IPS DF 19.7 (cell line): Measurements from ENCODE around the gene RTL10.
"Not testable (repeated sequence)": the region's sequence is repeated elsewhere in the genome, so short reads cannot be mapped to it uniquely, and the experiment has no call there.

Experiments
- DNase-seq: peaks from one replicate; pipeline ENCODE4 v3.0.0-alpha.2; 2013; ENCODE audit warnings: low read depth, low spot score

Gene RTL10

GRCh38 chr22:19843857-19844376 is 10.8 kb downstream of the RTL10 start:
- DNase-seq = no peak

- no peak for DNase-seq
Observed at GRCh38 chr22:19843107-19843856, 11.4 kb downstream of the RTL10 start.

- no peak for DNase-seq
Observed at GRCh38 chr22:19842393-19843106, 12.1 kb downstream of the RTL10 start.

- no peak for DNase-seq
Observed at GRCh38 chr22:19841641-19842392, 12.9 kb downstream of the RTL10 start.

- DNase-seq = no peak
Observed at GRCh38 chr22:19840955-19841640, 13.6 kb downstream of the RTL10 start.

- no peak for DNase-seq
Observed at GRCh38 chr22:19840059-19840458, 14.6 kb downstream of the RTL10 start.

GRCh38 chr22:19837915-19838314 is 16.8 kb downstream of the RTL10 start:
- no peak for DNase-seq

- no peak for DNase-seq
Observed at GRCh38 chr22:19836512-19836911, 18.2 kb downstream of the RTL10 start.

- no peak for DNase-seq
Observed at GRCh38 chr22:19834599-19834998, 20.1 kb downstream of the RTL10 start.

- DNase-seq = not testable (repeated sequence)
Observed at GRCh38 chr22:19833327-19833726, 21.3 kb downstream of the RTL10 start.

GRCh38 chr22:19832476-19833108 is 22.1 kb downstream of the RTL10 start:
- DNase-seq = no peak

- not testable (repeated sequence) for DNase-seq
Observed at GRCh38 chr22:19831979-19832378, 22.7 kb downstream of the RTL10 start.

- DNase-seq = no peak
Observed at GRCh38 chr22:19831016-19831415, 23.7 kb downstream of the RTL10 start.

- DNase-seq = no peak
Observed at GRCh38 chr22:19828035-19828401, 26.7 kb downstream of the RTL10 start.

- DNase-seq = no peak
Observed at GRCh38 chr22:19827341-19828034, 27.2 kb downstream of the RTL10 start.

GRCh38 chr22:19826619-19826950 is 28.1 kb downstream of the RTL10 start:
- no peak for DNase-seq

GRCh38 chr22:19825904-19826618 is 28.6 kb downstream of the RTL10 start:
- no peak for DNase-seq

GRCh38 chr22:19824926-19825339 is 29.7 kb downstream of the RTL10 start:
- no peak for DNase-seq

GRCh38 chr22:19824212-19824925 is 30.3 kb downstream of the RTL10 start:
- no peak for DNase-seq

- no peak for DNase-seq
Observed at GRCh38 chr22:19823902-19824211, 30.8 kb downstream of the RTL10 start.
